ENCODE measurements around the gene FNIP1.

DNA sequence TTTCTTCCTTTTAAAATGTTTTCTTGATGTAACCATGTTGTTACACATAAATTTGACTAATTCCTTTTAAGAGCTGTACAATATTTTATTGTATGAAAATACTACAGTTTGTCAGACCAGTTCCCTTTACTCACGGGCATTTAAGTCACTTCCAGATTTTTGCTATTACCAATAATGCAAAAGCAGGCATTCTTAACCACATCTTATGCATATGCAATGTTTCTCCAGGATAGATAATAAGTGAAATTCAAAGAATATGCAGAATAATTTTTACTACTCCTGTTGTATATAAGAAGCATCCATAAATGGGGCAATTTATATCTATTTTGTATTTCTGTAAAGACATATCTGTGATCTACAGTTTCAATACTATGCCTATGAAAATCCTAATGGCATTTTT lies 77.3 kb downstream of the FNIP1 start:
- TF ChIP-seq EZH2 (IDR thresholded peaks at IDR 0.05; ENCODE audit: borderline replicate concordance, insufficient read depth, low read depth, low read length, poor library complexity, severe bottlenecking): no peak
- TF ChIP-seq, protein P1, sequence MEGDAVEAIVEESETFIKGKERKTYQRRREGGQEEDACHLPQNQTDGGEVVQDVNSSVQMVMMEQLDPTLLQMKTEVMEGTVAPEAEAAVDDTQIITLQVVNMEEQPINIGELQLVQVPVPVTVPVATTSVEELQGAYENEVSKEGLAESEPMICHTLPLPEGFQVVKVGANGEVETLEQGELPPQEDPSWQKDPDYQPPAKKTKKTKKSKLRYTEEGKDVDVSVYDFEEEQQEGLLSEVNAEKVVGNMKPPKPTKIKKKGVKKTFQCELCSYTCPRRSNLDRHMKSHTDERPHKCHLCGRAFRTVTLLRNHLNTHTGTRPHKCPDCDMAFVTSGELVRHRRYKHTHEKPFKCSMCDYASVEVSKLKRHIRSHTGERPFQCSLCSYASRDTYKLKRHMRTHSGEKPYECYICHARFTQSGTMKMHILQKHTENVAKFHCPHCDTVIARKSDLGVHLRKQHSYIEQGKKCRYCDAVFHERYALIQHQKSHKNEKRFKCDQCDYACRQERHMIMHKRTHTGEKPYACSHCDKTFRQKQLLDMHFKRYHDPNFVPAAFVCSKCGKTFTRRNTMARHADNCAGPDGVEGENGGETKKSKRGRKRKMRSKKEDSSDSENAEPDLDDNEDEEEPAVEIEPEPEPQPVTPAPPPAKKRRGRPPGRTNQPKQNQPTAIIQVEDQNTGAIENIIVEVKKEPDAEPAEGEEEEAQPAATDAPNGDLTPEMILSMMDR (IDR thresholded peaks at IDR 0.05): no peak
